LNCaP clone FGC (cell line): Measurements from ENCODE around the gene EOMES.
"Not testable (repeated sequence)": the region's sequence is repeated elsewhere in the genome, so short reads cannot be mapped to it uniquely, and the experiment has no call there.

Experiments used
- DNase-seq: peaks from one replicate; pipeline ENCODE4 v3.0.0-alpha.2; 2011; ENCODE audit warnings: low read depth
- H3K4me3 ChIP-seq: 2 replicates; pipeline ENCODE4 v1.5.1; 2011; ENCODE audit warnings: mild to moderate bottlenecking, low read depth, low read length, control low read depth
- TF ChIP-seq, protein P1 (sequence below): IDR thresholded peaks from 2 replicates; pipeline ENCODE4 v1.5.1; 2012; ENCODE audit warnings: mild to moderate bottlenecking; ENCODE audit not compliant: control insufficient read depth, insufficient read depth; ENCODE audit errors: extremely low read depth

Gene EOMES

DNA sequence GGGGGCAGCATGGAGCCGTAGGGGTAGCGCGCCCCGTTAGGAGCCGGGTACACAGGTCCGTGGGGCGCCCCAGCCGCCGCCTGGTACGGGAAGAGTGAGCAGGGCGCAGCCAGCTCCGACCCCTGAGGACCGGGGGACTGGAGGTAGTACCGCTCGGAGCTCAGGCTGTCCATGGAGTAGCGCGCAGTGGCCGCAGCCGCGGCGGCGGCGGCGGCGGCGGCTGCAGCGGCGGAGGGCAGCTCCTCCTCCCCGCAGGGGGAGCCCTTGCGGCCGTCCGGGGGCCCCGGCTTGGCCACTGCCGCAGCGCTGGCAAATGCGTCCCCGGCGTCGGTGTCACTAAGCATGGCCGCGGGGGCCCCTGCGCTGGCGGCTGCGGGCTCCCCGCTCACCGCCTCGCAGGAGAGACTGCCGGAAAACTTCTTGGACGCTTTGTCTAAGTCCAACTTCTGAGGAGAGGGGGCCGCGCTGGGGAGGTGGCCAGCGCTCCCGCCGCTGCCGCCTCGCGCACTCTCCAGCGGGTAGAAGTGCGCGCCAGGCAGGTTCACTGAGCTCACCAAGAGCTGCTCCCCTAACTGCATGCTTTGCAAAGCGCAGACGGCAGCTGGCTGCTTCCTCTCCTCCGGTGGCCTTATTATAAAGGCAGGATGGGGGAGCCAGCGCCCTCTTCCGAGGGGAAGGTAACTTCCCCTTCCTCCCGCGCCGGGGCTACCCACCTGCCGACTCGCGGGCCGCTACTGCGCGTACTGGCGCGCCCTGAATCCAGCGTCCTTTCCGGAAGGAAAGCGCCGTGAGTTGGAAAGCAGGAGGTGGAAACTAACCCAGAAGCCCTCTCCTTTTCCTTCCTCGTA is at the start of gene EOMES:
Gene EOMES (minus strand): TSS at position 607 of the 848 bp plus-strand sequence. CDS start 29 bp downstream, at position 578.
- TF ChIP-seq, protein P1, sequence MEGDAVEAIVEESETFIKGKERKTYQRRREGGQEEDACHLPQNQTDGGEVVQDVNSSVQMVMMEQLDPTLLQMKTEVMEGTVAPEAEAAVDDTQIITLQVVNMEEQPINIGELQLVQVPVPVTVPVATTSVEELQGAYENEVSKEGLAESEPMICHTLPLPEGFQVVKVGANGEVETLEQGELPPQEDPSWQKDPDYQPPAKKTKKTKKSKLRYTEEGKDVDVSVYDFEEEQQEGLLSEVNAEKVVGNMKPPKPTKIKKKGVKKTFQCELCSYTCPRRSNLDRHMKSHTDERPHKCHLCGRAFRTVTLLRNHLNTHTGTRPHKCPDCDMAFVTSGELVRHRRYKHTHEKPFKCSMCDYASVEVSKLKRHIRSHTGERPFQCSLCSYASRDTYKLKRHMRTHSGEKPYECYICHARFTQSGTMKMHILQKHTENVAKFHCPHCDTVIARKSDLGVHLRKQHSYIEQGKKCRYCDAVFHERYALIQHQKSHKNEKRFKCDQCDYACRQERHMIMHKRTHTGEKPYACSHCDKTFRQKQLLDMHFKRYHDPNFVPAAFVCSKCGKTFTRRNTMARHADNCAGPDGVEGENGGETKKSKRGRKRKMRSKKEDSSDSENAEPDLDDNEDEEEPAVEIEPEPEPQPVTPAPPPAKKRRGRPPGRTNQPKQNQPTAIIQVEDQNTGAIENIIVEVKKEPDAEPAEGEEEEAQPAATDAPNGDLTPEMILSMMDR: peak; percentile 45
- no peak for DNase-seq
- H3K4me3 ChIP-seq: peak within 1 kb of the TSS; percentile 49

DNA sequence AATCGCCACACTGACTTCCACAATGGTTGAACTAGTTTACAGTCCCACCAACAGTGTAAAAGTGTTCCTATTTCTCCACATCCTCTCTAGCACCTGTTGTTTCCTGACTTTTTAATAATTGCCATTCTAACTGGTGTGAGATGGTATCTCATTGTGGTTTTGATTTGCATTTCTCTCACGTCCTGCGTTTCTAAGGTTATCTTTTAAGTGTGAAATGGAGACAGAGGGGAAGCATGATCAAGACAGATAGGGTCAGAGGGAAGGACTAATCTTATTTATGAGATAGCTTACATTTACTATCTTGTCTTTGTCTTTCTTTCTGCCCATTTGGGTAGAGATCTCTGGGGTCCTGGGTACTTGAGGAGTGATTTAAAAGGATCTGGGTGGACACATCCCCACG is 48.3 kb upstream of the EOMES start:
- H3K4me3 ChIP-seq: not testable (repeated sequence)

DNA sequence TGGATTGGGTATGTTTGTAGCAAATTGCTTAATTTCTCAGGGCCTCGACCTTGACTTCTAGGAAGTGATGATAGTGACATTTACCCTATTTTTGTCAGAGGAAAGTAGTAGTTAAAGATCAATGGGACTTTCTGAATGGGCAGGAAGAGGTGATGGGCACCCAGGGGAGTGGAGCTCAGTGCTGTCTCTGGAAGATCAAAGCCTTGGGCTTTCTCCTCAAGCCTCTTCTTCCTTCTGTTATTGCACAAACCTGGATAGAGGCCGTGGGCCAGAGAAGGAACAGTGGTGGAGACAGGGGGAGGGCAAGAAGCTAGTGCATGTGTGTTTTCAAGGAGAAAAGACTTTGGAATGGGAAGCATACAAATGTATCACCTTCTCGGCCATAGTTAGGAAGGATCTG is 44.9 kb upstream of the EOMES start:
- no peak overlapping the region for H3K4me3 ChIP-seq
- TF ChIP-seq, protein P1: no peak
- no peak for DNase-seq

More for the DNA sequence above, 48.3 kb upstream of the EOMES start:
- not testable (repeated sequence) for DNase-seq

DNA sequence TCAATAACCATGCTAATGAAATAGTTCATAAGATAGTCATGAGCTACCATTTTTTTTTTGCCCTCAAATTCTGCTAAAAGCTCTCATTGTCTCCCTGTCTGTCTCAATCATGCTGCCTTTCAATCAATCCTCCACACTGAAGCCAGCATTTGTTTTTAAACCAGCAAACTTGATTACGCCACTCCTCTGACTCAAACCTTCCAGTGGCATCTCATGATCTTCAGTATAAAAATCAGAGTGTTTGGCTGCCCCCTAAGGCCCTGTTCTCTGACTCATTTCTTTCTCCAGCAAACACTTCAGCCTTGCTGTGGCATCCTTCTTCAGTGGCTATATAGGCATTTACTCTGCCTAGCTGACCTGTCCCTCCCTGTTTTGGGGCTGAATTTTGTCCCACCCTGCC is 36.0 kb upstream of the EOMES start:
- TF ChIP-seq, protein P1: no peak
- H3K4me3 ChIP-seq: no peak overlapping the region
- DNase-seq: no peak

DNA sequence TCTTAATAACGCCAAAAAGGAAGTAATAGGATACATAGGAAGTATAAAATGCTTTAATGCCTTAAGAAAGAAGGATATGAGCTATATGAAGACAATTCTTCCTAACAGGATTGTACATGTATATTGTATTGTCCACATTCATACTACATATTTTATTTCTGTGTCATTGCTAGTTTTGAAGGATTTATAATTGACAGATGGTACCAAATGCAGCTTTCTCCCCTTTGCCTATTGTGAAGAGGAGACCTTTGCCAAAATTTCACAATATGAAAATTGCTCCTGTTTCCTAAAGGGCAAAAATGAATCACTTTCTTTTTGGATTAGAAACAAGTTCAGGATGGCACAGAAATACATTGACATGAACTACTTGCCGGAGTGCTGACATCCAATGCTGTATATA is 34.8 kb upstream of the EOMES start:
- TF ChIP-seq, protein P1: no peak
- no peak for DNase-seq
- H3K4me3 ChIP-seq: no peak overlapping the region

DNA sequence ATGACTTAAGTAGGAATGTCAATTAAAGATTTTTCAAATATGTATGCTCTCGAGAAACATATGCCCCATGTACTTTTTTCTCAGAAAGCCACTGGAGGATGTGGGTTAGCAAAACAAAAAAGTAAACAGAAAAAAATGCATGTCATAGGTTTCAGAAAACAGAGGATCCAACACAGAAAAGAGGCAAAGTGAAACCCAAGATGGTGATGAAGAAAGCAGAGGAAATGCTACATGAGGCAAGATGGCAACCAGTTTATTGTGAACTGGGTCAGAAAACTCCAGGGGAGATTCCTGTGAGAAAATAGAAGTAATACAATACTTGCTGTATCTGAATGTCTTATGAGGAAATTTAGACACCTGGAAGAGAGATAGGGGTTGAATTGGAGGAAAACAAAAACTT is 30.8 kb upstream of the EOMES start:
- TF ChIP-seq, protein P1: no peak
- no peak for DNase-seq
- no peak overlapping the region for H3K4me3 ChIP-seq

DNA sequence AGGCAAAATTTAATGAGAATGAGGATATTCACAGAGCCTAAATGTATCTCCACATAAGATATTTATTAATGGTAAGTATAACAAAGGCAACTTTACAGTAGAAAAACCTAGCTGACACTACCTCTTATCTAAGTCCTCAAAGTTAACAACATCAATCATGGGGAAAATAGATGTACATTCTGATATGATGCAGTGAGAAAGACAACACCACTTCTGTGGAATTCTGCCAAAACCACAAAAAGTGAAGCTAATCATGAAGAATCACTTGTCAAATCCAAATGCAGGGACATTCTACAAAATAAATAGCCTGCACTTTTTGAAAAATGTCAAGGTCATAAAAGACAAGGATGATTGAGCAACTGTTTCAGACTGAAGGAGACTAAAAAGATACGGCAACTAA is 27.5 kb upstream of the EOMES start:
- TF ChIP-seq, protein P1: no peak
- no peak overlapping the region for H3K4me3 ChIP-seq
- DNase-seq: no peak
